NCI-H2196 (cell line): ENCODE results near the gene SAA1.
"Not testable (repeated sequence)": the region's sequence is repeated elsewhere in the genome, so short reads cannot be mapped to it uniquely, and the experiment has no call there.

ENCODE experiments used
- DNase-seq: peaks from one replicate; lab custom pipeline; 2025; ENCODE audit not compliant: unreplicated experiment; lab: John Stamatoyannopoulos, UW

The SAA1 gene

DNA sequence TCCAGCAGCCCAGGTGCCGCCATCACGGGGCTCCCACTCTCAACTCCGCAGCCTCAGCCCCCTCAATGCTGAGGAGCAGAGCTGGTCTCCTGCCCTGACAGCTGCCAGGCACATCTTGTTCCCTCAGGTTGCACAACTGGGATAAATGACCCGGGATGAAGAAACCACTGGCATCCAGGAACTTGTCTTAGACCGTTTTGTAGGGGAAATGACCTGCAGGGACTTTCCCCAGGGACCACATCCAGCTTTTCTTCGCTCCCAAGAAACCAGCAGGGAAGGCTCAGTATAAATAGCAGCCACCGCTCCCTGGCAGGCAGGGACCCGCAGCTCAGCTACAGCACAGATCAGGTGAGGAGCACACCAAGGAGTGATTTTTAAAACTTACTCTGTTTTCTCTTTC, at the start of gene SAA1:
SAA1 (plus strand) TSS at position 316 of the 400 bp plus-strand sequence. CDS start 624 bp downstream, outside the sequence.
- no peak for DNase-seq

DNA sequence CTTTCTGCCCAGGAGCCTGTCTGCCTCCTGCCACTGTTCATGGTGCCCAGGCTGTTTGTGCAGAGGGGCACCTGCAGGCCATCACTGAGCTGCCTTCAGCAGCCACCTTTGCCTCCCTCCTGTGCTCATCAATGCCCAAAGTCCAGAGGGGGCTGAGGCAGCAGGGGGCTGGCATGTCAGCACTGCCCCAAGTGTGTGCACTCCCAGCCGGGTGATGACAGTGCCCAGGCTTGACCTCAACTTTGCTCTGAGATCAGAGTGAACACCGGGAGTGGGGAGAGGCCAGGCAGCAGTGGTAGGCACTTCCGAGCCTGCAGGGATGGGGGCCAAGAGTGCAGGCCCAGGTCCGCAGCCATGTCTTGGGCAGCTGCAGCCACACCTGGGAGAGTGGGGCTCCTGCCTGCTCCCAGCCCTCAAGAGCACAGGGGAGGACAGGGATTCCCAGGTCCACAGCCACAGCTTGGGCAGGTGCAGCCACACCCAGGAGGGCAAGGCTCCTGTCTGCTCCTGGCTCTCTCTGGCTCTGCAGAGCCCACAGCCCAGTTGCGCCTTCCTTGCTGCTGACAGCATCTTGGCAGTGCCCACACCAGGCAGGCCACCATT, 44.7 kb upstream of the SAA1 start:
- DNase-seq: no peak

DNA sequence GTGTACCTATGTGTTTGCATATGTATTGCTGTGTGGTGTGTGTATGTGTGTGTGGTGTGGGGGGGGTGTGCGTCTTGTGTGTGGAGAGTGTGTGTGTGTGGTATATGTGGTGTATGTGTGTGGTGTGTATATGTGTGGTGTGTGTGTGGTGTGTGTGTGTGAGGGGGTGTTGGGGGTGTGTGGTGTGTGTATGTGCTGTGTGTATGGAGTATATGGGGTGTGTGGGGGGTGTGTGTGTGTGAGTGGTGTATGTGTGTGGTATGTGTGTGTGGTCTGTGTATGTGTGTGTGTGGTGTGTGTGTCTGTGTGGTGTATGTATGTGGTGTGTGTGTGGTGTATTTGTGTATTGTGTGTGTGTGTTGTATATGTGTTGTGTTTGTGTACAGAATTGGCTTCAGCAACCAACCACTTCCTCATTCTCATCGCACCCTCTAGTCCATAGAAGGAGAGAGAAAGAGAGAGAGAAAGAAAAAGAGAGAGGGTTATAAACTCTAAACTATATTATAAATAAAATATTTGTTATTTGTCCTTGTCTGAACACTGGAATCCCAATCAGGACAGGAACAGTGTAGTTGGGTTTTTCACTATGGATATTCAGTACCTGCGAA, 43.1 kb upstream of the SAA1 start:
- no peak for DNase-seq

DNA sequence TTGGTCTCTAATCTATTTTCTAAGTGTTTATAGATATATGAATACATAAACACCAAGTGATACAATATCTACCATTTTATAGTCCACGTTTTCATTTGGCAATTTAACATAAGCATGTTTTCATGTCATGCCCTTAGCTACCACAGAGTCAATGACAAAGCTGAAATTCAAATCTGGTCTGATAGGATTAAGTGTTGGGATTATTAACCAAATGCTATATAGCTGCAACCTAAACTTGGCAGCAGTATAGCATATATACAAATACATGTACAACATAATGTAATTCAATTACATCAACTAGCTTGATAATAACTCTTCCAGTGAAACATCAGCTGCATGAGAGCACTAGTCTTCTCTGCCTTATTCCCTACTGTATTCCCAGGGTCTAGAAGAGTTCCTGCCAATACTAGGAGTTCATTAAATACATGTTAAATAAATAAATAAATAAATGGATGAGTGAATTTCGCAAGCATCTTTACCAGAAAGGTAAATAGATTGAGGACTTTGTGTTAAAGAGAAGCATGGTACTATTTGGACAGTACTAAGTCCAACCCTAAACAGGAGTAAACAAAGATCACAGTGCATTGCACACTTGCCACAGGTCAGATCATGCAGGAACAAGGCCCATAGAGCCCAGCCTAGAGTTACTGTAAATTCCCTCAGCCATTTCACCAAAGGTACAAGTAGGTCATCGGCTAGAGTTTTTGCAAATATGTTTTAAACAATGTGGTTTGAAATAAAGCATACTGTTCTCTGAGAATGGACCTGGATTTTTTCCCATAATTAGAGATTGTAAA, 42.3 kb upstream of the SAA1 start:
- no peak for DNase-seq

DNA sequence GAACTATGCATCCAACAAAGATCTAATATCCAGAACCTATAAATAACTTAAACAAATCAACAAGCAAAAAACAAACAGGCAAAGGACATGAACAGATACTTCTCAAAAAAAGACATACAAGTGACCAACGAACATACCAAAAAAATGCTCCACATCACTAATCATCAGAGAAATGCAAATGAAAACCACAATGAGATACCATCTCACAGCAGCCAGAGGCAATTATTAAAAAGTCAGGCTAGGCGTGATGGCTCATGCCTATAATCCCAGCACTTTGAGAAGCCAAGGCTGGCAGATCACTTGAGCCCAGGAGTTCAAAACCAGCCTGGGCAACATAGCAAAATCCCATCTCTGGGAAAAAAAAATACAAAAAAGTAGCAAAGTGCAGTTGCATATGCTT, 40.2 kb upstream of the SAA1 start:
- DNase-seq: no peak

DNA sequence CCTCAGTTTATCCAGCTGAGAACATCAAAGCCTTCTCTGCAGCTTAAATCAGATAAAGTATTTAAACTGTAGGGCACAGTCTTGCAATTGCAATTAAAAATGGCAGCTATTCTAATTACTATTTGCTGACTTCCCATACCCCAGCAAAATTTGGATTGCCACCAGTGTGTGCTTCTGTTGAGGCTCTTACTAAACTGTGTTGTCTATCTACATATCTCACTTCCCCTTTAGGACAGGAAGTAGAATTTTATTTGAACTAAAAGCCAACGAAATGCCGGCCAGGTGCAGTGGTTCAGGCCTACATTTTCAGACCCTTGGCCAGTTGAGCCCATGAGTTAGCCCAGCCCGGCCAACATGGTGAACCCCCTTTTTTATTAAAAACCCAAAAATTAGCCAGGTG, 36.6 kb upstream of the SAA1 start:
- no peak for DNase-seq

DNA sequence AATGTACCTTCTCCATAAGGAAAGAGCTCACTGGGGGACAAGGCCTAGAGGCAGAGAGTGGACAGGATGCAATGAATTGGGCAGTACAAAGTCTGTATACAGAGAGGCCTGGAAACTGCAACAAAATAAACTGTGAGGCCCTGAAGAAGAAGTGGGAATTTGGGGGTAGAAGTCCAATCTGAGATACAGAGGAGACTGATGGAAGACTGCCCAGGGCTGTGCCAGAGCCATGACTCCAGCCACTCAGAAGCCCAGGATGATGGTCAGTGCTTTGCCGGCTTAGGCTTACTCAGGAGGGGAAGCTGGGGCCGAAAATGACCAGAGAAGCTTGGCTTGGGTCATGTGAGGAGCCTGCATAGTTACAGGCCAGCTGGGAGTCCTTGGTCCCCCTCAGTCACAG, 35.2 kb upstream of the SAA1 start:
- no peak for DNase-seq

DNA sequence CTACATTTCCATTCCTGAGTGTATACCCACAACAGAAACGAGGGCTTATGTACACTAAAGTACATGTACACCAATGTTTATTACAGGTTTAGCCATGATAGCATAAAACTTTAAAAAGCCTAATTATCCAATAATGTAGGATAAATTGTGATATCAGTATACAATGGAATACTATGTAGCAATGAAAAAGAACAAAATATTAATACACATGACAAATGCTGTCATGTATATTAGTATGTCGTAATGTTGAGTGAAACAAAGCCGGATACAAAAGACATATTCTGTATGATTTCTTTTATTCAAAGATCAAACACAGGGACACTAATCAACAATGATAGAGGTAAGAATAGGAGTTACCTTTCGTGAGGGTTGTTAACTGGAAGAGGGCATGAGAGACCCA, 32.2 kb upstream of the SAA1 start:
- DNase-seq: no peak

DNA sequence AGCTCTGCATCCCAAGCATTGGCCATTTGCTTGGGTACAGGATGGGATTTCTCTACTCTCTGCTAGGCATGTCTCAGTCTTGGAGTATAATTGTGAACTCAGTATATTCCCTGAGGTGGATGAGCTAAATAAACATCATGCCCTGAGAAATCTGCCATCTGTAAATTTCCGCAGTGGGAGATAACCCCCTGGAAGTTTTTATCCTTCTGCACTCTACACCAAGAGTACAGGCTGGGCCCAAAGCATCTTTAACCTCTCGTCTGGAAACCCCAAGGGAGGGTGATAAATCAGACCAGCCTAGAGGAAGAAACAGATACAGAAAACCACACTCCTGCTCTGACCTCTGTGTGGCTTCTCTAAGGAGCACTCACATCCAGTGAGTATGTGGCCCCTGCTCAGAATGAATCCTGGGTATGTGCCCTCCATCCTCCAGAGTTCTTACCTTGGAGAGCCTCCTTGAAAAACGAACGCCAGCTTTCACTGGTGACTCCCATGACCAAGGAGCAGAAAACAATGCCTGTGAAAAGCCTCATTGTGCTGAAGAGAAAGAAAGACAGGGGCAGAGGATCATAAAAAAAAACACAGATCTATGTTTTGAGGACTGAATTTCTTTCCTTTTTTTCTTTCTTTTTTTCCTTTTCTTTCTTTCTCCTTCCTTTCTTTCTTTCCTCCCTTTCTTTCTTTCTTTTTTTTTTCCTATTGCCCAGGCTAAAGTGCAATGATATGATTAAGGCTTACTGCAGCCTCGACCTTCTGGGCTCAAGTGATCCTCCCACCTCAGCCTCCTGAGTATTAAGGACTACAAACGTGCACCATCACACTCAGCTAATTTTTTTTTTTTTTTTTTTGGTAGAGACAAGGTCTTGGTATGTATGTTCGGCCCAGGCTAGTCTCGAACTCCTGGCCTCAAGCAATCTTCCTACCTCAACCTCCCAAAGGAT, 30.4 kb upstream of the SAA1 start:
- DNase-seq: no peak

DNA sequence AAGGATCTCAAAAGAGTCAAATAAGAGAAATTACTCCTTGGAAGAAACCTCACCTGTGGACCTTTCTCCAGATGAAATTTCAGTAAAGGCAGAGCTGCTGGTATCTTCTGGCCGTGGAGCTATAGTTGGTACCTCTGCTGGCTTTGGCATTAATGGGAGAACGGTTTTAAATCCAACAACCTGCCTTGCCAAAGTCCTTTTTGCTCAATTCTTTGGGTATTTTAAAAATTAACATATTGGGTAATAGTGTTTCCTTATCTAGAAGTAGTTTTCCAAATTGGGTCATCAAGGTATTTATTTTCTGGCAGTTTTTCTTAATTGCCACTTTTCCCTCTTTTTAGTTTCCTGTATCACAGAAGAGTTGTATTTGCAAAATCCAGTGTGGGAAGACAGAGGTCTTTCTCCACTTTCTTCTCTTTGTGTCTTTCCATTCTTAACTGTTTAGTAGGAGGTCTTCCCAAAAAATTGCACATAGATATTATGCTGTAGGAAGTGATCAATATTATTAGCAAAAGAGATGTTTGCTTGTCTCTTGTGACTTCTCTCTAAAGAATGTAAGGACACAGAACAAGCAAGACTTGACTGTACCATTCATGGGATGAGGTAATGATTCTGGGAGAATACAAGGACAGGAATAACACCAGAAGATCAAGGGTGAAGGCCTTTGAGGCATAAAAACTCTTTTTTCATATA, 29.3 kb upstream of the SAA1 start, which contains the start of gene SAA4:
SAA4 (minus strand) TSS at position 139 of the 693 bp plus-strand sequence. CDS start 876 bp downstream, outside the sequence.
- no peak for DNase-seq

DNA sequence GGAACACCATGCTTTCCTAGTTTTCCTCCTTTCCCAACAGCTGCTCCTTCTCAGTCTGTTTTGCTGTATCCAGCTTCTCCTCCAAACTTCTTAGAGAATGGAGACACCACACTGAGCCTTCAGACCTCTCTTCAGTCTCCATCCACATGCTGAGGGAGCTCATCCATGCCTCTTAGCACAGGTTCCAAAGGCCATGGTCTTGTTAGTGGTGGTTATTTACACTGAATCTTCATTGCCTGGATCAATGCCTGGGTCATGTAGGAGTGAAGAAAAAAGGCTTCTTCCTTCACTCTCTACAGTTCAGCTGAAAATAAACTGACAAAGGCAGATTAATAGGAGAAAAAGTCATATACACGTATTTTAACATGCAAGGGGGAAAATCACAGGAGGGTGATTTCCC, 26.4 kb upstream of the SAA1 start:
- no peak for DNase-seq

DNA sequence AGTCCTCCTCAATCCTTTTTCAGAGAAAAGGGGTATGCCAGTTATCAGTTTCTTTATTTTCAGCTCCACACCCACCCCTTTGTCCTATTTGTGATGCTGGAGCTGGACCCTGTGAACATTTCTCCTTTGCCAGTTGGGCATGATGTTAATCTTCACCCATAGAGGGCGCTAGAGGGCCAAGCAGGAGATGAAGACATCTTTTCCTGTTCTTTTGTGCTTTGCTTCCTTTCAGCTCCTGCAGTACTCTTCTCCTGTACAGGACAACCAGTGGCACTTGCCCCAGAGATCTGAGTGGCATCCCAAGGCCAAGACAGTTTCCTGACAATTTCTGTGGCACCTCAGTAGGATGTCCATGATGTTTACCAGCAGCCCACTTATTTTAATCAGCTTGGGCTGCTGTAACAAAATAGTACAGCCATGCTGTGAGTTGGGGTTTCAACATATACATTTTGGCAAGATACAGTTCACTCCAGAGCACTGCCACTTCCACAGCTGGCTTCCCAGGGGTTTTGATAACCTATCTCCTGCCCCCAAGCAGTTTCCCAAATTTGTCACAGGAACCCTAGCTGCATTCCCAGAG, 22.2 kb upstream of the SAA1 start:
- DNase-seq: peak; percentile 56

DNA sequence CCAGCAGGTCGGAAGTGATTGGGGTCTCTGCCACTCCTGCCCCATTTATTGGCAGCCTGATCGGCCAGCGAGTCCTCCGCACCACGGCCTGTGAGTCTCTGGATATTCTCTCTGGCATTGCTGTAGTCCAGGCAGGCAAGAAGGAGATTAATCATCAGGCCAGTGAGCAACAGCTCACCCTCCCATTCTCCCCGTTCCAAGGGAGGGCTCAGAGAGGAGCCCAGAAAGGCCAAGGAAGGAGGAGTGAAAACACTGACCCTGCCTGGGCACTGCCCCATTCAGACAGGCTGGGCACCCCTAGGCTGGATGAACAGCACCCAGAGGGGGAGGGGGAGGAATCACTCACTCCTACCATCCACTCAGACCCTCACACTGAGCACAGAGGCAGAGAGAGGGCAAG, 20.7 kb upstream of the SAA1 start:
- no peak for DNase-seq

DNA sequence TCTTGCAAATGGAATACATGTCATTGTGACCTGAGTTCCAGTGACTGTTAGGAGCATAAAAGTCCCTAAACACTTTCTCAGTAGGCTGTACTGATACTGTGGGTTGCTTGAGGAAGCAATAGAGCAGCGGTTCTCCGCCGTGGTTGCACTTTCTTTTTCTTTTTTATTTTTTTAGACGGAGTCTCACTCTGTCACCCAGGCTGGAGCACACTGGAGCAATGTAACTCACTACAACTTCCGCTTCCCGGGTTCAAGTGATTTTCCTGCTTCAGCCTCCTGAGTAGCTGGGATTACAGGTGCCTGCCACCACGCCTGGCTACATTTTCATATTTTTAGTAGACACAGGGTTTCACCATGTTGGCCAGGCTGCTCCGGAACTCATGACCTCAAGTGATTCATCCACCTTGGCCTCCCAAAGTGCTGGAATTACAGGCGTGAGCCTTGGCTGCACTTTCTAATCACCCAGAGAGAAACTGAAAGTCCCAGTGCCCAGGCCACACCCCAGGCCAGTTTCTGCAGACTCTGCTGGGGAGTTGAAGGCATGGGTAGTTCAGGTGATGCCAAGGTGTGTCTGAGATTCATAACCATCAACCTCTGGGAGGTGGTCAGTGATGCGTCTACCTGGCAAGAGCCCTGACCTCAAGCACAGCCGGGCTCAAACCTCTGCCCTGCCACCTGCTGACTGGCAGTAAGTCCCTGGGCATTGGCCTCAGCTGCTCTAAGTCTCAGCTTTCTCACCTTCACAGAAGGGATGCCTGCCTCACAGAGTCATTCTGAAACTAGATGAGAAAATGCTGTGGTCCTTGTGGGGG, 19.5 kb upstream of the SAA1 start:
- not testable (repeated sequence) for DNase-seq

DNA sequence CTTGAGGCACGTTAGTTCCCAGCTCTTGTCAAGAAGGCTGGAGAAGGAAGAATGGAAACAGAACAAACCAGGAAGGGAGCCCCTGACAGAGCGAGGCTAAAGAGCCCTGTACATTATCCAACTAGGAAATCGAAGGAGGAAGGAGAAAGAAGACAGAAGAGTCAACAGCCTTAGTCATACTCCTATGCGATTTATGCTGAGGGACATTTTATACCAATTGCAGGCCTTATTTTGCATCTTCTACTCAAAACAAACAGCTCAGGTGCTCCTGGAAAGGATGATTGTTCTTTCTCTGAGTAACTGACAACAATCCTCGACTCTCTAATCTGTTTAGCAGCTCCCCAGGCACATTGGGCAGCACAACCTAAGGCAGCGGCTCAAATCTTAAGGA, 18.9 kb upstream of the SAA1 start:
- DNase-seq: not testable (repeated sequence)

DNA sequence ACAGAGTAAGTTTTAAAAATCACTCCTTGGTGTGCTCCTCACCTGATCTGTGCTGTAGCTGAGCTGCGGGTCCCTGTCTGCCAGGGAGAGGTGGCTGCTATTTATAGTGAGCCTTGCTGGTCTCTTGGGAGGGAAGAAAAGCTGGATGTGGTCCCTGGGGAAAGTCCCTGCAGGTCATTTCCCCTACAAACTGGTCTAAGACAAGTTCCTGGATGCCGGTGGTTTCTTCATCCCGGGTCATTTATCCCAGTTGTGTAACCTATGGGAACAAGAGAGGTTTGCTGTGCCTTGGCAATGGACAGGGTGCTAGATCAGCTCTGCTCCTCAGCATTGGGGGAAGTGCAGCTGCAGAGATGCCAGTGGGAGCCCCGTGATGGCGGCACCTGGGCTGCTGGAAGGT, 17.5 kb upstream of the SAA1 start, which contains the start of gene SAA2:
SAA2 (minus strand) TSS at position 108 of the 400 bp plus-strand sequence. CDS start 657 bp downstream, outside the sequence.
- DNase-seq: no peak

DNA sequence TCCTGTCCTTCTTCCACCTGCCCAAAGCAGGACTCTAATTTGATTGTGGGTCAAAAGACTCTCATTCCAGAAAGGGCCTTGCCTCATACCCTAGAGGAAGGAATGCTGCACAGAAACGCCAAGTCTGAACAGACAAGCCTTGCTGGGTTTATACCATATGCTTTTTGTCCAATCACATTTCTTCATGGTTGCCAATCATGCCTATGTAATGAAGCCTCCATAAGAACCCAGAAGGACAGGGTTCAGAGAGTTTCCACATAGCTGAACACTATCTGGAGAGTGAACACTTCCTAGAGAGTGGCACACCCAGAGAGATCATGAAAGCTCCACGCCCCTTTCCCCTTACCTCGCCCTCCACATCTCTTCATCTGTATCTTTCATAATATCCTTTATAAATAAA, 12.8 kb upstream of the SAA1 start:
- no peak for DNase-seq

DNA sequence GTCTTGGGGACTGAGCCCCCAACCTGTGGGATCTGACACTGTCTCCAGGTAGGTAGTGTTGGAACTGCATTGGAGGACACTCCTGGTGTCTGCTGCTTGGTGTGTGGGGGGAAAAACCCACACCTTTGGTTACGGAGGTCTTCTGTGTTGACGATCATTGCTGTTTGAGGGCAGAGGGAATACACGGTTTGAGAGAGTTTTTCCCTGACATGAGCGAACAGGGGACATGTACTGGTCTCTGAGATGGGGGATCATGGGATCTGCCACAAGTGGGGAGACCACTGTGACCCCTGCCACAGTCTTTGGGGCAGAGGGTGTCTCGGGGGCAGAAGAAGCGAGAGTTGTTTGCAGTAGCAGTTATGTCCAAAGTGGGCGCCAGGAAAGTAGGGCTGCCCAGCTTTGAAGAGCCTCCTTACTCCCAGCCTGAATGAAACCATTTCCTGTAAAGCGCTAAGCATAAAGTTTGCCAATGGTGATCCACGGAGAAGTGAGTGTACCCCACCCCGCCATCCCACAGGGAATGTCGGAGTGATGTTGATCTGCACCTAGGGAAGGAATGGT, 12.2 kb upstream of the SAA1 start:
- DNase-seq: no peak
